Mesothelial cell of epicardium (in vitro differentiated cells): Measurements from ENCODE around the gene MAN1A2. TPM values are rescaled to one million over a fixed set of nuclear protein-coding genes. Genes with fewer than 3 reads are reported as not detected.
"Not testable (repeated sequence)": the region's sequence is repeated elsewhere in the genome, so short reads cannot be mapped to it uniquely, and the experiment has no call there.

Experiments
- DNase-seq, 2 experiments: peaks; one replicate each; pipeline ENCODE4 v3.0.0; 2021; ENCODE audit warnings: low spot score in 2 of 2; ENCODE audit not compliant: unreplicated experiment in 2 of 2
- H3K27ac Mint-ChIP-seq: 2 replicates; pipeline ENCODE4 v1.8.0; 2021; ENCODE audit warnings: mixed read lengths
- H3K27me3 Mint-ChIP-seq: 2 replicates; pipeline ENCODE4 v1.8.0; 2021; ENCODE audit warnings: low read depth, mixed read lengths
- H3K36me3 Mint-ChIP-seq: 2 replicates; pipeline ENCODE4 v1.8.0; 2021; ENCODE audit warnings: mixed read lengths
- H3K4me1 Mint-ChIP-seq: 2 replicates; pipeline ENCODE4 v1.8.0; 2021; ENCODE audit warnings: mixed read lengths
- H3K4me3 Mint-ChIP-seq: 2 replicates; pipeline ENCODE4 v1.8.0; 2021; ENCODE audit warnings: mild to moderate bottlenecking, moderate library complexity, mixed read lengths
- H3K9me3 Mint-ChIP-seq: 2 replicates; pipeline ENCODE4 v1.8.0; 2021; ENCODE audit warnings: mixed read lengths
- total RNA-seq: library from RNA; stranded (reverse); gene quantifications from 3 replicates; pipeline ENCODE4 v1.2.1, GENCODE V29; 2021
- TF ChIP-seq, protein P1 (sequence below): fragments of 200-600 bp; sonication (generic); IDR thresholded peaks from one replicate; pipeline ENCODE4 v1.5.0; 2021; ENCODE audit warnings: antibody characterized with exemption; ENCODE audit not compliant: unreplicated experiment

The MAN1A2 gene
- total RNA-seq, 1 donor from 2014 or later, result 55.1 TPM

DNA sequence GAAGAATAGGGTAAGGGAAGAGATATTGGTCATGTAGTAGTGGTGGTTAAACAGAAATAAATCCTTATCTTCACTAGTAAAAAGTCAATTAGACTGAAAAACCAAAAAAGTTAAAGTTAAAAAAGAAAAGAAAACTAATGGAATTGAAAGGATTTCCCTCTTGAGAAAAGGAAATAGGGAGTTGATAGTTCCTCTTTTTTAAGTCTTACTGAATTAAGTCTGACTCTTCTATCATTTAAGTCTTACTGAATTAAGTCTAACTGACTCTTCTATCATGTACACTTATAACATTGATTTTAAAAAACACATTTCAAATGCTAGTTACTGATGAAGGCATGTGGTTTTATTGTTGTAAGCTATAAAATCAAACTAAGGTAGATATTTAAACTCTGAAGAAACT lies 189.1 kb downstream of the MAN1A2 start:
- TF ChIP-seq, protein P1, sequence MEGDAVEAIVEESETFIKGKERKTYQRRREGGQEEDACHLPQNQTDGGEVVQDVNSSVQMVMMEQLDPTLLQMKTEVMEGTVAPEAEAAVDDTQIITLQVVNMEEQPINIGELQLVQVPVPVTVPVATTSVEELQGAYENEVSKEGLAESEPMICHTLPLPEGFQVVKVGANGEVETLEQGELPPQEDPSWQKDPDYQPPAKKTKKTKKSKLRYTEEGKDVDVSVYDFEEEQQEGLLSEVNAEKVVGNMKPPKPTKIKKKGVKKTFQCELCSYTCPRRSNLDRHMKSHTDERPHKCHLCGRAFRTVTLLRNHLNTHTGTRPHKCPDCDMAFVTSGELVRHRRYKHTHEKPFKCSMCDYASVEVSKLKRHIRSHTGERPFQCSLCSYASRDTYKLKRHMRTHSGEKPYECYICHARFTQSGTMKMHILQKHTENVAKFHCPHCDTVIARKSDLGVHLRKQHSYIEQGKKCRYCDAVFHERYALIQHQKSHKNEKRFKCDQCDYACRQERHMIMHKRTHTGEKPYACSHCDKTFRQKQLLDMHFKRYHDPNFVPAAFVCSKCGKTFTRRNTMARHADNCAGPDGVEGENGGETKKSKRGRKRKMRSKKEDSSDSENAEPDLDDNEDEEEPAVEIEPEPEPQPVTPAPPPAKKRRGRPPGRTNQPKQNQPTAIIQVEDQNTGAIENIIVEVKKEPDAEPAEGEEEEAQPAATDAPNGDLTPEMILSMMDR, result no peak
- Mint-ChIP-seq H3K9me3 (peaks cover 23% of the 10 kb centered on the region), H3K36me3 (no peaks in the 10 kb centered on the region), H3K27me3 (peaks cover 12% of the 10 kb centered on the region), H3K27ac (no peak overlapping the region), H3K4me1 (no peaks in the 10 kb centered on the region), H3K4me3 (no peak overlapping the region)
- DNase-seq, result no peak

DNA sequence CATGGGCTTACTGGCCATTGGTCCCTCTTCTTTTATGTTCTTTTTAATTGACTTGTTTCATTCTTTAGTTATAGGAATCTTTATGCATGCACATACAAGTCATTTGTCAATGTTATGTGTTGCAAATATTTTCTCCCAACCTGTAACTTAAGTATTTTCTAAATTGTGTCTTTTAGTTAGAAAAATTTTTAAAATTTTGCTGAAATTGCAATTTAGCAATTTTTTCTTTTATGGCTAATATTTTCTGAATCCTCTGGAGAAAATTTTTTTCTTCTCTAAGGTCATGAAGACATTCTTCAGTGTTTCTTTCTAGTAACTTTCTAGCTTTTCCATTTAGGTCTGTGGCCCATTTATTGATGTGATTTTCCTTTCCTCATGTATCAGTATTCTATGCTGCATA lies 189.7 kb downstream of the MAN1A2 start:
- Mint-ChIP-seq H3K4me1 (no peaks in the 10 kb centered on the region), H3K27me3 (peaks cover 12% of the 10 kb centered on the region), H3K27ac (no peak overlapping the region), H3K4me3 (no peak overlapping the region), H3K9me3 (peaks cover 23% of the 10 kb centered on the region), H3K36me3 (no peaks in the 10 kb centered on the region)
- TF ChIP-seq, protein P1, result no peak
- no peak for DNase-seq

DNA sequence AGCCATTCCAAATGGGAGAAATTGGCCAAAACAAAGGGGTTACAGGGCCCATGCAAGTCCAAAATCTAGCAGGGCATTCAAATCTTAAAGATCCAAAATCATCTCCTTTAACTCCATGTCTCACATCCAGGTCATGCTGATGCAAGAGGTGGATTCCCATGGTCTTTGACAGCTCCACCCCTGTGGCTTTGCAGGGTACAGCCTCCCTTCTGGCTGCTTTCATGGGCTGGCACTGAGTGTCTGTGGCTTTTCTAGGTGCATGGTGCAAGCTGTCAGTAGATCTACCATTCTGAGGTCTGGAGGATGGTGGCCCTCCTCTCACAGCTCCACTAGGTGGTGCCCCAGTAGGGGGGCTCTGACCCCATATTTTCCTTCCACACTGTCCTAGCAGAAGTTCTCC lies 191.2 kb downstream of the MAN1A2 start:
- H3K9me3 Mint-ChIP-seq, result peaks cover 17% of the 10 kb centered on the region
- DNase-seq, H3K4me3 Mint-ChIP-seq, H3K36me3 Mint-ChIP-seq, H3K27ac Mint-ChIP-seq, H3K4me1 Mint-ChIP-seq: not testable (repeated sequence)
- H3K27me3 Mint-ChIP-seq, result peaks cover 12% of the 10 kb centered on the region

DNA sequence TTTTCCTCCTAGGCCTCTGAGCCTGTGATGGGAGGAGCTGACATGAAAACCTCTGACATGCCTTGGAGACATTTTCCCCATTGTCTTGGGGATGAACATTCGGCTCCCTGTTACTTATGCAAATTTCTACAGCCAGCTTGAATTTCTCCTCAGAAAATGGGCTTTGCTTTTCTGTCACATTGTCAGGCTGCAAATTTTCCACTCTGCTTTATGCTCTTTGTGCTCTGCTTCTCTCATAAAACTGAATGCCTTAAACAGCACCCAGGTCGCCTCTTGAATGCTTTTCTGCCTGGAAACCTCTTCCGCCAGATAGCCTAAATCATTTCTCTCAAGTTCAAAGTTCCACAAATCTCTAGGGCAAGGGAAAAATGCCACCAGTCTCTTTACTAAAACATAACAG lies 191.9 kb downstream of the MAN1A2 start:
- Mint-ChIP-seq H3K27me3 (peaks cover 12% of the 10 kb centered on the region), H3K4me3 (no peak overlapping the region), H3K4me1 (no peaks in the 10 kb centered on the region), H3K9me3 (peaks cover 17% of the 10 kb centered on the region), H3K36me3 (no peaks in the 10 kb centered on the region), H3K27ac (no peak overlapping the region)
- no peak for DNase-seq
- TF ChIP-seq, protein P1, result no peak

DNA sequence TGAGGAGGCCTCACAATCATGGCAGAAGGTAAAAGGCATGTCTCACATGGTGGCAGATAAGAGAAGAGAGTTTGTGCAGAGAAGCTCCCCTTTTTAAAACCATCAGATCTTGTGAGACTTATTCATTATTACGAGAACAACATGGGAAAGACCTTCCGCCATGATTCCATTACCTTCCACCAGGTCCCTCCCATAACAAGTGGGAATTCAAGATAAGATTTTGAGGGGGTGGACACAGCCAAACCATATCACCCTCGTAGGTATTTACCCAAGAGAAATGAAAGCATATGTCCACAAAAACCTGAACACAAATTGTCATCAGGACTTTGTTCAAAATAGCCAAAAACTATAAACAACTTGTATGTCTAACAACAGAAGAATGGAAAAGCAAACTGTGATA lies 192.7 kb downstream of the MAN1A2 start:
- Mint-ChIP-seq H3K9me3 (peaks cover 17% of the 10 kb centered on the region), H3K36me3 (no peaks in the 10 kb centered on the region), H3K27ac (no peak overlapping the region), H3K4me3 (no peak overlapping the region), H3K4me1 (no peaks in the 10 kb centered on the region), H3K27me3 (peaks cover 14% of the 10 kb centered on the region)
- no peak for DNase-seq
- TF ChIP-seq, protein P1, result no peak

DNA sequence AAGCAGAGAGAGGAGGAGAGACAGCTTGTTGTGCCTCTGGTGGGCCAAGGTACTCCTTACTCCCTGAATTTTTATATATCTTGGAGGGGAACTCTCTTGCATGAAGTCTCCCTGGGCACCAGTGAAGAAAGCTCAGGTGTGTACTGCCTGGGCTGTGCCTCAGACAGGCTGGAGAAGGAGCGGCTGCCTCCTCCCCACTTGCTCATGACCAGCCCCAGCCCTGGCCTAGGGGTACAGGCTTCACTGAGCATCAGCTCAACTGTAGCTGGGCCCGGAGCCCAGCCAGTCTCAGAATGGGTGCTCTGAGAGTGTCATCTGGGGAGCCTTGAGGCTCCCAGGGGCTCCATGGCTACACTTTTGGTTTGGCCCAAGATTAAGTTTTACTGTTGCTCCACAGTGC lies 193.8 kb downstream of the MAN1A2 start:
- Mint-ChIP-seq H3K27ac (no peak overlapping the region), H3K36me3 (no peaks in the 10 kb centered on the region), H3K27me3 (peaks cover 9% of the 10 kb centered on the region), H3K4me3 (no peak overlapping the region), H3K4me1 (no peaks in the 10 kb centered on the region), H3K9me3 (peaks cover 17% of the 10 kb centered on the region)
- DNase-seq, result peak in 1 of 2 experiments; percentile 9
- TF ChIP-seq, protein P1, result no peak
